GM21390 (cell line): Measurements from ENCODE around the gene HDAC7.
A peak's percentile ranks its signal among the peaks of the same experiment; 100 is the strongest.

Experiments
- ATAC-seq: cut with Tn5 transposase; IDR thresholded peaks from one replicate; pipeline ENCODE4 v1.9.1; 2021; ENCODE audit not compliant: unreplicated experiment

Gene HDAC7

GRCh38 chr12:47750916-47751470, 68.7 kb downstream of the HDAC7 start:
- ATAC-seq = no peak

GRCh38 chr12:47750229-47750798, 69.4 kb downstream of the HDAC7 start:
- ATAC-seq = no peak

GRCh38 chr12:47748899-47749298, 70.8 kb downstream of the HDAC7 start:
- ATAC-seq = no peak

GRCh38 chr12:47748507-47748828, 71.2 kb downstream of the HDAC7 start:
- ATAC-seq = no peak

- no peak for ATAC-seq
Observed at GRCh38 chr12:47747596-47748506, 71.9 kb downstream of the HDAC7 start.

- no peak for ATAC-seq
Observed at GRCh38 chr12:47747126-47747525, 72.6 kb downstream of the HDAC7 start.

- ATAC-seq = no peak
Observed at GRCh38 chr12:47746523-47746922, 73.2 kb downstream of the HDAC7 start.

GRCh38 chr12:47746073-47746472, 73.6 kb downstream of the HDAC7 start:
- no peak for ATAC-seq

GRCh38 chr12:47745485-47746041, 74.1 kb downstream of the HDAC7 start:
- ATAC-seq = no peak

- no peak for ATAC-seq
Observed at GRCh38 chr12:47744778-47745436, 74.8 kb downstream of the HDAC7 start.

- no peak for ATAC-seq
Observed at GRCh38 chr12:47744005-47744651, 75.6 kb downstream of the HDAC7 start.

GRCh38 chr12:47743311-47743860, 76.3 kb downstream of the HDAC7 start:
- no peak for ATAC-seq

GRCh38 chr12:47742253-47742825, 77.4 kb downstream of the HDAC7 start:
- no peak for ATAC-seq

- ATAC-seq = no peak
Observed at GRCh38 chr12:47741340-47741703, 78.4 kb downstream of the HDAC7 start.

GRCh38 chr12:47740606-47741339, 78.9 kb downstream of the HDAC7 start:
- peak; percentile 35 for ATAC-seq

GRCh38 chr12:47739979-47740378, 79.7 kb downstream of the HDAC7 start:
- peak; percentile 62 for ATAC-seq

- ATAC-seq = no peak
Observed at GRCh38 chr12:47739297-47739696, 80.4 kb downstream of the HDAC7 start.

GRCh38 chr12:47737936-47738594, 81.6 kb downstream of the HDAC7 start:
- no peak for ATAC-seq
